ENCODE data around the gene CUL9. TPM values are rescaled to one million over a fixed set of nuclear protein-coding genes. Genes with fewer than 3 reads are reported as not detected.

CUL9 gene
- total and polyA plus RNA-seq, 4 donors = 19.7 to 45.6 (median 35.5) TPM

DNA sequence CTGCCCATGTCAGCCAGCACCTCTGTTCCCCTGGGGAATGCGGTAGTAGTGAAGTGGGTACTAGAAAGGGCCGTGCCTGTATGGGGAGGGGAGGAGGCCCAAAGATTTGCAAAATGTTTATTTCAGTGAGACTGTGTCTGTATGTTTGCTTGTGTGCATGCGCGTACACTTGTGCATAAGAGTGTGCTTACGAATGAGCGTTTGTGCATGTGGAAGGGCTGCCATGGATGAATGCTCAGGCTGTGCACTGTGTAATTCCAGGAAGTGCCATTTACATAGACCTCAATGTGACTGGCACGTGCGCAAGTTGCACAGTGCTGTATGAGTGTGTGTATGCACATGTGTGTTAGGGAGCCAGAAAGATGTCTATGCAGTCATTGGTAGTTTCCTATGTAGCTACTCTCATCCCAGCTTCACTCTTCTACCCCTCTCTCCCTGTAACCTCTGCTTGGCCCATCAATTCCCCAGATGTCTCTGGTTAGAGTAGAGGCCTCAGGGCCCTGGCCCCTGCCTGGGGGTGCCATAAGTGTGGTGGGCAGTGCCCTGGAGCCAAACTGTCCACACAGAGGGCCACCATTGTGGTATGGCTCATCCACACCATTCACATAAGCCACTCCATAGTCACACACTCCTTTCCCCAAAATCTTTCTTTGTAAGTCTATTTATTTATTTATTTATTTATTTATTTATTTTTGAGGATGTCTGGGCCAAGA is 89.3 kb downstream of the CUL9 start:
- Histone ChIP-seq H3K27ac (ENCODE audit: low read depth in 1 of 2, low read length in 1 of 2) (no peak overlapping the region), H3K4me1 (ENCODE audit: control insufficient read depth in 5 of 5, insufficient read depth in 5 of 5, low read length in 5 of 5) (peaks cover 0 to 41% (median 13%) of the 10 kb centered on the region in 5 donors), H3K36me3 (ENCODE audit: control insufficient read depth in 4 of 4, insufficient read depth in 4 of 4, low read length in 4 of 4) (no peaks in the 10 kb centered on the region), H3K4me3 (no peak overlapping the region), H3K27me3 (ENCODE audit: control insufficient read depth in 3 of 3, insufficient read depth in 3 of 3, low read length in 2 of 3) (peaks cover 0 to 19% (median 11%) of the 10 kb centered on the region in 3 donors), H3K9me3 (ENCODE audit: control insufficient read depth in 4 of 4, insufficient read depth in 3 of 4, low read length in 3 of 4) (no peaks in the 10 kb centered on the region), H3K9ac (ENCODE audit: insufficient read depth in 1 of 2, low read length in 2 of 2) (no peak overlapping the region)
- TF ChIP-seq, protein P1, sequence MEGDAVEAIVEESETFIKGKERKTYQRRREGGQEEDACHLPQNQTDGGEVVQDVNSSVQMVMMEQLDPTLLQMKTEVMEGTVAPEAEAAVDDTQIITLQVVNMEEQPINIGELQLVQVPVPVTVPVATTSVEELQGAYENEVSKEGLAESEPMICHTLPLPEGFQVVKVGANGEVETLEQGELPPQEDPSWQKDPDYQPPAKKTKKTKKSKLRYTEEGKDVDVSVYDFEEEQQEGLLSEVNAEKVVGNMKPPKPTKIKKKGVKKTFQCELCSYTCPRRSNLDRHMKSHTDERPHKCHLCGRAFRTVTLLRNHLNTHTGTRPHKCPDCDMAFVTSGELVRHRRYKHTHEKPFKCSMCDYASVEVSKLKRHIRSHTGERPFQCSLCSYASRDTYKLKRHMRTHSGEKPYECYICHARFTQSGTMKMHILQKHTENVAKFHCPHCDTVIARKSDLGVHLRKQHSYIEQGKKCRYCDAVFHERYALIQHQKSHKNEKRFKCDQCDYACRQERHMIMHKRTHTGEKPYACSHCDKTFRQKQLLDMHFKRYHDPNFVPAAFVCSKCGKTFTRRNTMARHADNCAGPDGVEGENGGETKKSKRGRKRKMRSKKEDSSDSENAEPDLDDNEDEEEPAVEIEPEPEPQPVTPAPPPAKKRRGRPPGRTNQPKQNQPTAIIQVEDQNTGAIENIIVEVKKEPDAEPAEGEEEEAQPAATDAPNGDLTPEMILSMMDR (IDR thresholded peaks at IDR 0.05; ENCODE audit: control extremely low read depth, extremely low read depth) = no peak
- 75 to 85% methylated on average over 8 of the region's 8 CpGs for WGBS, 2 donors
- DNase-seq = no peak
- ATAC-seq (ENCODE audit: insufficient read depth, low FRiP score) = no peak

DNA sequence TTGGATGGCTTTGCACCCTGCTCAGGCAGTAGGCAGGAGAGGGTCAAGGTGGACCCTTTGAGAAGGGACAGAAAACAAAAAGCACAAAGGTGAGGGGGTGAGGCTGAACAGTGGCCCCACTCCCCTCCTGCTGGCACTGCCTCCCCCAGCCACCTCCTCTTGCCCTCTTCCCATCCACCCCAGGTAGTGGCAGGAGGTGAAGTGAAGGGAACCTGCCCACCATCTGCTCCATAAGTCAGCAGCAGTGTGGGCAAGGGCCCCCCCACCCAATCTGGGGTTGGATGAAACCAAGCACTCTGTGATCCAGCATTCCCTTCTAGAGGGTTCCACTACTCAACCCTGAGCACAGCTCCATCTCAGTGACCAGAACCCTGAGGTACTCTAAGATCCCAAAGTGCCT is 89.9 kb downstream of the CUL9 start:
- no peak overlapping the region for H3K27ac ChIP-seq (ENCODE audit: low read depth in 1 of 2, low read length in 1 of 2)
- no peak overlapping the region for H3K9ac ChIP-seq (ENCODE audit: insufficient read depth in 1 of 2, low read length in 2 of 2)
- peaks cover 0 to 43% (median 13%) of the 10 kb centered on the region in 5 donors for H3K4me1 ChIP-seq (ENCODE audit: control insufficient read depth in 5 of 5, insufficient read depth in 5 of 5, low read length in 5 of 5)
- H3K36me3 ChIP-seq (ENCODE audit: control insufficient read depth in 4 of 4, insufficient read depth in 4 of 4, low read length in 4 of 4) = no peaks in the 10 kb centered on the region
- no peak overlapping the region for H3K4me3 ChIP-seq
- no peak for ATAC-seq (ENCODE audit: insufficient read depth, low FRiP score)
- peaks cover 0 to 21% (median 11%) of the 10 kb centered on the region in 3 donors for H3K27me3 ChIP-seq (ENCODE audit: control insufficient read depth in 3 of 3, insufficient read depth in 3 of 3, low read length in 2 of 3)
- TF ChIP-seq, protein P1 (IDR thresholded peaks at IDR 0.05; ENCODE audit: control extremely low read depth, extremely low read depth) = no peak
- no peaks in the 10 kb centered on the region for H3K9me3 ChIP-seq (ENCODE audit: control insufficient read depth in 4 of 4, insufficient read depth in 3 of 4, low read length in 3 of 4)
- DNase-seq = no peak

DNA sequence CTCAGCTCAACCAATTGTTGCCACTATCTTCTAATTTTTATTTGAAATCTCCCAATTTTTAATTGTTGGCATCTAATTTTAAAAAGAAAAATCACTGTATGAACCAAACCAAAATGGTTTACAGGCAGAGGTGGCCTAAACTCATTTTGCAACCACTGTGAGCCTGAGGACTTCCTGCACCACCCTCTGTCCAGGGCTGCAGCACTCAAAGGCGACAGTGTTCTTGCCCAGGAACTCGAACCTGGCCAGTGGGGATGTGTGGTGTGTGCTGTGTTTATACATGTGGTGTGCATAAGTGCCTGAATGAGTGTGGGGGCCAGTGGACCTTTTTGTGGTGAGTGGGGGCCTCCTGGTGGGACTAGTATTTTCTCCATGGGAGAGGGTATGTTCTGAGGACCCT is 91.7 kb downstream of the CUL9 start:
- H3K27me3 ChIP-seq (ENCODE audit: control insufficient read depth in 3 of 3, insufficient read depth in 3 of 3, low read length in 2 of 3) = peaks cover 0 to 21% (median 11%) of the 10 kb centered on the region in 3 donors
- TF ChIP-seq, protein P1 (IDR thresholded peaks at IDR 0.05; ENCODE audit: control extremely low read depth, extremely low read depth) = no peak
- no peak overlapping the region for H3K27ac ChIP-seq (ENCODE audit: low read depth in 1 of 2, low read length in 1 of 2)
- H3K4me3 ChIP-seq = no peak overlapping the region
- 52% methylated on average over 2 of the region's 2 CpGs for WGBS, 2 donors
- DNase-seq (no peak), ATAC-seq (ENCODE audit: insufficient read depth, low FRiP score) (no peak)
- no peak overlapping the region for H3K9ac ChIP-seq (ENCODE audit: insufficient read depth in 1 of 2, low read length in 2 of 2)
- H3K9me3 ChIP-seq (ENCODE audit: control insufficient read depth in 4 of 4, insufficient read depth in 3 of 4, low read length in 3 of 4) = peaks cover 0 to 4% (median 0%) of the 10 kb centered on the region in 4 donors
- no peaks in the 10 kb centered on the region for H3K36me3 ChIP-seq (ENCODE audit: control insufficient read depth in 4 of 4, insufficient read depth in 4 of 4, low read length in 4 of 4)
- H3K4me1 ChIP-seq (ENCODE audit: control insufficient read depth in 5 of 5, insufficient read depth in 5 of 5, low read length in 5 of 5) = peaks cover 0 to 47% (median 6%) of the 10 kb centered on the region in 5 donors

Other genes starting within 250 kb of the CUL9 start
- 1 to 10 TPM; 1.0 to 3.0 TPM for gene GNMT, start 221.4 kb upstream of the CUL9 start, total RNA-seq
- gene GNMT, start 221.4 kb upstream of the CUL9 start, polyA plus RNA-seq = 1 to 10 TPM; 1.3 to 4.5 TPM
- 10 to 100 TPM; 17.9 to 22.9 TPM for gene PEX6, start 203.0 kb upstream of the CUL9 start, total RNA-seq
- 1 to 10 TPM; 8.8 to 9.6 TPM for gene PEX6, start 203.0 kb upstream of the CUL9 start, polyA plus RNA-seq
- gene PPP2R5D, start 197.6 kb upstream of the CUL9 start, total RNA-seq = 10 to 100 TPM; 24.1 to 26.8 TPM
- gene PPP2R5D, start 197.6 kb upstream of the CUL9 start, polyA plus RNA-seq = 10 to 100 TPM; 19.0 to 19.8 TPM
- gene MEA1, start 168.2 kb upstream of the CUL9 start, total RNA-seq = 10 to 100 TPM; 32.5 to 47.2 TPM
- gene MEA1, start 168.2 kb upstream of the CUL9 start, polyA plus RNA-seq = 100 to 1,000 TPM in 1 of 2 donors, 10 to 100 TPM in 1; 63.2 to 113 TPM
- 10 to 100 TPM; 46.3 to 56.4 TPM for gene KLHDC3, start 167.9 kb upstream of the CUL9 start, total RNA-seq
- gene KLHDC3, start 167.9 kb upstream of the CUL9 start, polyA plus RNA-seq = 10 to 100 TPM; 52.7 to 74.4 TPM
- 10 to 100 TPM; 31.1 to 49.9 TPM for gene RRP36, start 160.6 kb upstream of the CUL9 start, total RNA-seq
- 10 to 100 TPM; 30.5 to 44.3 TPM for gene RRP36, start 160.6 kb upstream of the CUL9 start, polyA plus RNA-seq
- 10 to 100 TPM; 21.4 to 23.6 TPM for gene CUL7, start 128.3 kb upstream of the CUL9 start, total RNA-seq
- 1 to 10 TPM; 8.2 to 8.9 TPM for gene CUL7, start 128.3 kb upstream of the CUL9 start, polyA plus RNA-seq
- 10 to 100 TPM; 11.5 to 44.5 TPM for gene MRPL2, start 122.8 kb upstream of the CUL9 start, total RNA-seq
- gene MRPL2, start 122.8 kb upstream of the CUL9 start, polyA plus RNA-seq = 10 to 100 TPM; 47.8 to 84.0 TPM
- gene KLC4, start 122.6 kb upstream of the CUL9 start, total RNA-seq = 10 to 100 TPM; 29.8 to 36.0 TPM
- gene KLC4, start 122.6 kb upstream of the CUL9 start, polyA plus RNA-seq = 10 to 100 TPM; 16.1 to 23.1 TPM
- gene PTK7, start 105.9 kb upstream of the CUL9 start, total RNA-seq = 100 to 1,000 TPM in 1 of 2 donors, 10 to 100 TPM in 1; 90.8 to 173 TPM
- gene PTK7, start 105.9 kb upstream of the CUL9 start, polyA plus RNA-seq = 10 to 100 TPM; 37.4 to 77.6 TPM
- 10 to 100 TPM; 12.7 to 42.0 TPM for gene SRF, start 10.9 kb upstream of the CUL9 start, total RNA-seq
- 10 to 100 TPM; 17.9 to 40.2 TPM for gene SRF, start 10.9 kb upstream of the CUL9 start, polyA plus RNA-seq
- 10 to 100 TPM; 32.0 to 67.4 TPM for gene DNPH1, start 47.3 kb downstream of the CUL9 start, total RNA-seq
- 100 to 1,000 TPM; 102 to 135 TPM for gene DNPH1, start 47.3 kb downstream of the CUL9 start, polyA plus RNA-seq
- gene TTBK1, start 61.3 kb downstream of the CUL9 start, total RNA-seq = under 1 TPM; 0.18 to 0.31 TPM
- gene TTBK1, start 61.3 kb downstream of the CUL9 start, polyA plus RNA-seq = under 1 TPM; 0.05 to 0.06 TPM
- not detected for gene SLC22A7, start 116.1 kb downstream of the CUL9 start, total RNA-seq
- not detected for gene SLC22A7, start 116.1 kb downstream of the CUL9 start, polyA plus RNA-seq
- gene CRIP3, start 126.6 kb downstream of the CUL9 start, total RNA-seq = 1 to 10 TPM in 1 of 2 donors, under 1 TPM in 1; 0.83 to 1.3 TPM
- under 1 TPM; 0.39 to 0.69 TPM for gene CRIP3, start 126.6 kb downstream of the CUL9 start, polyA plus RNA-seq
- gene ZNF318, start 187.5 kb downstream of the CUL9 start, total RNA-seq = 10 to 100 TPM; 12.5 to 20.5 TPM
- gene ZNF318, start 187.5 kb downstream of the CUL9 start, polyA plus RNA-seq = 1 to 10 TPM; 4.1 to 5.1 TPM
- gene ABCC10, start 245.3 kb downstream of the CUL9 start, total RNA-seq = 10 to 100 TPM; 18.7 to 43.3 TPM
- gene ABCC10, start 245.3 kb downstream of the CUL9 start, polyA plus RNA-seq = 10 to 100 TPM; 15.7 to 33.6 TPM

Measured in lung (tissue), 12 donors.